IMR-90 (cell line): ENCODE results near the gene ATP2B1. TPM values are rescaled to one million over a fixed set of nuclear protein-coding genes. Genes with fewer than 3 reads are reported as not detected.

Experiments
- ATAC-seq: fragments of 200-7000 bp; cut with Tn5 transposase; 2 replicates; pipeline ENCODE4 v1.9.1; 2020; ENCODE audit warnings: low read depth, mild to moderate bottlenecking, moderate library complexity
- BruUV-seq: library from RNA; stranded (reverse); fragments of 400-500 nt; replicated peaks from 2 replicates; lab custom pipeline; 2021; lab: Mats Ljungman, UMichigan
- CTCF ChIA-PET: fragments of 300-600 bp; formaldehyde crosslinking; extraction: SDS; loops from one replicate; lab custom pipeline; 2021; ENCODE audit warnings: antibody characterized with exemption; lab: Yijun Ruan, JAX
- POLR2A ChIA-PET: fragments of 300-600 bp; sonication (Branson Sonifier 250); formaldehyde crosslinking; loops from one replicate; lab custom pipeline; 2022; ENCODE audit warnings: antibody characterized with exemption; ENCODE audit not compliant: unreplicated experiment; lab: Charles Lee
- DNase-seq: peaks from one replicate; pipeline ENCODE4 v3.0.0; 2013
- H2AFZ ChIP-seq: replicated peaks from 2 replicates; pipeline ENCODE3; 2013; ENCODE audit warnings: low read length, mild to moderate bottlenecking; ENCODE audit not compliant: poor library complexity
- H2AK5ac ChIP-seq: 2 replicates; pipeline ENCODE4 v1.6.1; 2013; ENCODE audit warnings: low read depth, low read length, inconsistent platforms
- H2AK9ac ChIP-seq: replicated peaks from 2 replicates; pipeline ENCODE3; 2013; ENCODE audit warnings: mild to moderate bottlenecking, low read depth, low read length, moderate library complexity; ENCODE audit not compliant: poor library complexity
- H2BK120ac ChIP-seq: 2 replicates; pipeline ENCODE4 v1.6.1; 2013; ENCODE audit warnings: low read depth, low read length, inconsistent platforms
- H2BK15ac ChIP-seq: 3 replicates; pipeline ENCODE4 v1.6.1; 2013; ENCODE audit warnings: low read depth, low read length, inconsistent platforms
- H2BK20ac ChIP-seq: 2 replicates; pipeline ENCODE4 v1.6.1; 2013; ENCODE audit warnings: low read depth, mild to moderate bottlenecking, inconsistent platforms, low read length, moderate library complexity
- H2BK5ac ChIP-seq: 2 replicates; pipeline ENCODE4 v1.6.1; 2013; ENCODE audit warnings: mild to moderate bottlenecking, low read depth, low read length, inconsistent platforms; ENCODE audit not compliant: poor library complexity, severe bottlenecking
- H3K14ac ChIP-seq: replicated peaks from 2 replicates; pipeline ENCODE4 v1.6.1; 2013; ENCODE audit warnings: low read depth, low read length, inconsistent platforms
- H3K18ac ChIP-seq: 2 replicates; pipeline ENCODE4 v1.6.1; 2013; ENCODE audit warnings: low read depth, low read length, control low read depth
- H3K23ac ChIP-seq: 2 replicates; pipeline ENCODE4 v1.6.1; 2013; ENCODE audit warnings: low read depth, low read length, inconsistent platforms
- H3K27ac ChIP-seq: 2 replicates; pipeline ENCODE4 v1.5.1; 2013; ENCODE audit warnings: mild to moderate bottlenecking, control low read depth, low read length; ENCODE audit not compliant: insufficient read depth
- H3K27me3 ChIP-seq: 2 replicates; pipeline ENCODE4 v1.6.1; 2013; ENCODE audit warnings: low read length; ENCODE audit not compliant: control insufficient read depth, insufficient read depth
- H3K36me3 ChIP-seq: 2 replicates; pipeline ENCODE4 v1.6.1; 2013; ENCODE audit warnings: low read length, mixed read lengths; ENCODE audit not compliant: control insufficient read depth, insufficient read depth
- H3K4ac ChIP-seq: 2 replicates; pipeline ENCODE4 v1.6.1; 2013; ENCODE audit warnings: low read depth, low read length, inconsistent platforms
- H3K4me1 ChIP-seq: 2 replicates; pipeline ENCODE4 v1.6.1; 2013; ENCODE audit warnings: low read length, mixed read lengths; ENCODE audit not compliant: control insufficient read depth, insufficient read depth
- H3K4me2 ChIP-seq: 2 replicates; pipeline ENCODE4 v1.6.1; 2013; ENCODE audit warnings: low read depth, mild to moderate bottlenecking, control low read depth, low read length, moderate library complexity
- H3K4me3 ChIP-seq: 2 replicates; pipeline ENCODE4 v1.5.1; 2013; ENCODE audit warnings: low read depth, mild to moderate bottlenecking, control low read depth, low read length, moderate library complexity; ENCODE audit not compliant: insufficient read depth
- H3K56ac ChIP-seq: 2 replicates; pipeline ENCODE4 v1.6.1; 2013; ENCODE audit warnings: low read length, inconsistent platforms; ENCODE audit not compliant: insufficient read depth; ENCODE audit errors: extremely low read depth
- H3K79me1 ChIP-seq, 2 experiments: 2 replicates each; pipeline ENCODE4 v1.6.1; 2013; ENCODE audit warnings: low read length in 2 of 2, inconsistent platforms in 1 of 2, low read depth in 1 of 2
- H3K9ac ChIP-seq: 2 replicates; pipeline ENCODE4 v1.6.1; 2013; ENCODE audit warnings: low read depth, low read length, control low read depth
- H3K9me1 ChIP-seq: 2 replicates; pipeline ENCODE4 v1.6.1; 2013; ENCODE audit warnings: low read length, inconsistent platforms; ENCODE audit not compliant: insufficient read depth
- H3K9me3 ChIP-seq: 2 replicates; pipeline ENCODE4 v1.6.1; 2013; ENCODE audit warnings: low read length; ENCODE audit not compliant: control insufficient read depth, insufficient read depth
- H4K20me1 ChIP-seq: 2 replicates; pipeline ENCODE4 v1.6.1; 2013; ENCODE audit warnings: low read length, inconsistent platforms; ENCODE audit not compliant: insufficient read depth
- H4K5ac ChIP-seq: 2 replicates; pipeline ENCODE4 v1.6.1; 2013; ENCODE audit warnings: mild to moderate bottlenecking, low read depth, low read length, control low read depth
- H4K8ac ChIP-seq, 2 experiments: 2 replicates each; pipeline ENCODE4 v1.6.1; 2013; ENCODE audit warnings: low read depth in 2 of 2, low read length in 2 of 2, control low read depth in 1 of 2, inconsistent platforms in 1 of 2
- H4K91ac ChIP-seq: 2 replicates; pipeline ENCODE4 v1.6.1; 2013; ENCODE audit warnings: low read depth, low read length, inconsistent platforms; ENCODE audit not compliant: insufficient read depth
- POLR2A ChIP-seq: IDR thresholded peaks from 2 replicates; pipeline ENCODE4 v1.6.1; 2012; ENCODE audit warnings: mild to moderate bottlenecking, low read depth, low read length
- RCOR1 ChIP-seq: IDR thresholded peaks from 2 replicates; pipeline ENCODE4 v1.6.1; 2012; ENCODE audit warnings: mild to moderate bottlenecking, low read length, improper control_type of control experiment; ENCODE audit not compliant: insufficient replicate concordance
- RFX5 ChIP-seq: IDR thresholded peaks from 2 replicates; pipeline ENCODE4 v1.8.0; 2012; ENCODE audit warnings: low read depth, mild to moderate bottlenecking, low read length, moderate library complexity
- SMC3 ChIP-seq: fragments of 150-350 bp; IDR thresholded peaks from 2 replicates; pipeline ENCODE4 v1.6.1; 2016; ENCODE audit warnings: low read depth, mild to moderate bottlenecking, antibody characterized with exemption, low read length, moderate library complexity
- USF2 ChIP-seq: fragments of 150-350 bp; IDR thresholded peaks from 2 replicates; pipeline ENCODE4 v1.6.1; 2017; ENCODE audit warnings: mild to moderate bottlenecking, antibody characterized with exemption, low read length, low read depth
- WGBS, 2 experiments: methylation state at CpG; one replicate each; pipeline versions ENCODE4 v1.1.5 to v1.1.7; 2013; ENCODE audit warnings: missing lambda C conversion rate in 2 of 2; ENCODE audit not compliant: insufficient read length in 1 of 2; ENCODE audit errors: extremely low coverage in 2 of 2; 5-methylcytosine and 5-hydroxymethylcytosine counted together
- dilution Hi-C: fragments of 300-500 bp; cut with HindIII; formaldehyde crosslinking; loops from one replicate; pipeline ENCODE4 v1.14.3; 2018; ENCODE audit warnings: low sequenced_read_pairs; ENCODE audit not compliant: unreplicated experiment
- in situ Hi-C: fragments of 300-500 bp; cut with MboI; formaldehyde crosslinking; loops from 3 replicates; pipeline ENCODE4 v1.14.3; 2019; ENCODE audit warnings: low sequenced_read_pairs, inconsistent platforms, mixed read lengths
- intact Hi-C: fragments of 100-400 bp; cut with micrococcal nuclease; formaldehyde crosslinking; loops from 2 replicates; pipeline ENCODE4 v1.10.0; 2022
- polyA plus RNA-seq, 3 experiments: library from polyadenylated mRNA; depleted of rRNA; stranded (reverse); fragments of >200 nt; gene quantifications; 2 replicates each; pipeline ENCODE4 v1.2.3, GENCODE V29; 2012; ENCODE audit warnings: low replicate concordance in 1 of 3
- total RNA-seq: library from RNA; depleted of rRNA; stranded (reverse); fragments of >200 nt; gene quantifications from 2 replicates; pipeline ENCODE4 v1.2.3, GENCODE V29; 2012

Gene ATP2B1
- total and polyA plus RNA-seq, 2 of the 4 experiments (the other 2 are of a cell fraction) = 9.9 to 32.6 TPM

- in situ Hi-C loops = loop anchor here (5.0 to 10.0 kb wide), 3 partner anchors 161 to 1391 kb away; partner anchors contain the start of gene ATP2B1
- Histone ChIP-seq H3K4me2 (no peak overlapping the region), H3K9ac (no peak overlapping the region)
These were observed 164.6 kb downstream of the ATP2B1 start for GRCh38 chr12:89544022-89544421.

More at GRCh38 chr12:89544022-89544421, 164.6 kb downstream of the ATP2B1 start:
- no peak overlapping the region for H3K4ac ChIP-seq
- DNase-seq (no peak), ATAC-seq (no peak)
- H4K20me1 ChIP-seq = no peaks in the 10 kb centered on the region
- ChIA-PET CTCF (interaction anchor here (0.5 to 2.6 kb wide), 6 partner anchors 69 to 1401 kb away, joined by 3 to 9 read pairs (median 4); no protein-coding TSS in a partner anchor), POLR2A (interaction anchor here (0.6 kb wide), 1 partner anchor 33 kb away, joined by 3 read pairs; no protein-coding TSS in a partner anchor)
- no peak overlapping the region for H4K5ac ChIP-seq
- H3K56ac ChIP-seq = no peak overlapping the region
- no peak overlapping the region for H2BK5ac ChIP-seq
- H3K9me3 ChIP-seq = no peaks in the 10 kb centered on the region
- H2BK15ac ChIP-seq = no peak overlapping the region
- no peaks in the 10 kb centered on the region for H3K4me1 ChIP-seq
- H3K9me1 ChIP-seq = peaks cover 5% of the 10 kb centered on the region; the same call in 1 of the 2 replicates
- no peak overlapping the region for H2BK20ac ChIP-seq
- no peak overlapping the region for H2AFZ ChIP-seq
- no peak overlapping the region for H2AK5ac ChIP-seq
- H3K23ac ChIP-seq = no peak overlapping the region
- no peak overlapping the region for H4K91ac ChIP-seq
- H3K79me1 ChIP-seq = no peaks in the 10 kb centered on the region
- BruUV-seq = no TSS peak
- H4K8ac ChIP-seq = no peak overlapping the region
- H2BK120ac ChIP-seq = no peak overlapping the region
- no peak overlapping the region for H2AK9ac ChIP-seq
- H3K36me3 ChIP-seq = no peaks in the 10 kb centered on the region
- no peak overlapping the region for H3K27ac ChIP-seq
- TF ChIP-seq SMC3 = no peak
- no peak for TF ChIP-seq RCOR1
- no peak for TF ChIP-seq USF2
- no peak for TF ChIP-seq RFX5
- no peak for TF ChIP-seq POLR2A
- WGBS, 2 experiments = no CpG with 5 or more reads among the region's 1 CpG
- dilution Hi-C loops = no loop called here
- no peak overlapping the region for H3K14ac ChIP-seq
- H3K27me3 ChIP-seq = no peaks in the 10 kb centered on the region
- no peak overlapping the region for H3K4me3 ChIP-seq
- intact Hi-C loops = loop anchor here (5.0 to 10.0 kb wide), 4 partner anchors 148 to 1361 kb away; no protein-coding TSS in a partner anchor
- no peak overlapping the region for H3K18ac ChIP-seq
